ENCODE data around the gene FLAD1.

FLAD1 gene

GRCh38 chr1:154990276-154990675, 7.1 kb downstream of the FLAD1 start:
- DNase-seq (ENCODE audit: low read depth): no peak

GRCh38 chr1:154992721-154993571, 9.8 kb downstream of the FLAD1 start:
- peak; percentile 87 for DNase-seq (ENCODE audit: low read depth)

- DNase-seq (ENCODE audit: low read depth): no peak
These were observed 10.6 kb downstream of the FLAD1 start, which contains the start of gene LENEP for GRCh38 chr1:154993572-154994268. Gene LENEP (plus strand): TSS chr1:154993586. CDS start chr1:154993608, 22 bp downstream.

- no peak for DNase-seq (ENCODE audit: low read depth)
These were observed 11.1 kb downstream of the FLAD1 start for GRCh38 chr1:154994269-154994587.

- no peak for DNase-seq (ENCODE audit: low read depth)
These were observed 11.4 kb downstream of the FLAD1 start for GRCh38 chr1:154994591-154994990.

GRCh38 chr1:154995301-154995983, 12.3 kb downstream of the FLAD1 start:
- DNase-seq (ENCODE audit: low read depth): peak; percentile 86

- DNase-seq (ENCODE audit: low read depth): no peak
These were observed 14.0 kb downstream of the FLAD1 start for GRCh38 chr1:154996966-154997701.

GRCh38 chr1:154998201-154998780, 15.1 kb downstream of the FLAD1 start:
- no peak for DNase-seq (ENCODE audit: low read depth)

- peak; percentile 56 for DNase-seq (ENCODE audit: low read depth)
These were observed 15.8 kb downstream of the FLAD1 start for GRCh38 chr1:154998818-154999570.

GRCh38 chr1:154999571-155000410, 16.6 kb downstream of the FLAD1 start:
- no peak for DNase-seq (ENCODE audit: low read depth)

GRCh38 chr1:155000411-155000725, 17.2 kb downstream of the FLAD1 start:
- no peak for DNase-seq (ENCODE audit: low read depth)

- peak; percentile 86 for DNase-seq (ENCODE audit: low read depth)
These were observed 17.7 kb downstream of the FLAD1 start for GRCh38 chr1:155000726-155001424.

GRCh38 chr1:155001425-155001674, 18.2 kb downstream of the FLAD1 start:
- no peak for DNase-seq (ENCODE audit: low read depth)

- DNase-seq (ENCODE audit: low read depth): peak; percentile 98
These were observed 18.7 kb downstream of the FLAD1 start for GRCh38 chr1:155001675-155002463.

GRCh38 chr1:155002464-155003226, 19.5 kb downstream of the FLAD1 start, which contains the start of gene ZBTB7B:
Gene ZBTB7B (plus strand): TSS chr1:155002802. CDS start chr1:155014661, 11,859 bp downstream.
- no peak for DNase-seq (ENCODE audit: low read depth)

GRCh38 chr1:155003227-155003765, 20.2 kb downstream of the FLAD1 start:
- DNase-seq (ENCODE audit: low read depth): no peak

GRCh38 chr1:155003766-155004351, 20.7 kb downstream of the FLAD1 start:
- peak; percentile 52 for DNase-seq (ENCODE audit: low read depth)
